GM10266 (cell line): ENCODE data around the gene DYRK4.

ENCODE experiments used
- DNase-seq: peaks from one replicate; pipeline ENCODE4 v3.0.0; 2012; ENCODE audit errors: extremely low spot score
- CTCF ChIP-seq: IDR thresholded peaks from 2 replicates; pipeline ENCODE4 v1.5.1; 2012; ENCODE audit warnings: mild to moderate bottlenecking, low read depth; ENCODE audit not compliant: control insufficient read depth, insufficient read depth; ENCODE audit errors: missing control alignments

The DYRK4 gene

DNA sequence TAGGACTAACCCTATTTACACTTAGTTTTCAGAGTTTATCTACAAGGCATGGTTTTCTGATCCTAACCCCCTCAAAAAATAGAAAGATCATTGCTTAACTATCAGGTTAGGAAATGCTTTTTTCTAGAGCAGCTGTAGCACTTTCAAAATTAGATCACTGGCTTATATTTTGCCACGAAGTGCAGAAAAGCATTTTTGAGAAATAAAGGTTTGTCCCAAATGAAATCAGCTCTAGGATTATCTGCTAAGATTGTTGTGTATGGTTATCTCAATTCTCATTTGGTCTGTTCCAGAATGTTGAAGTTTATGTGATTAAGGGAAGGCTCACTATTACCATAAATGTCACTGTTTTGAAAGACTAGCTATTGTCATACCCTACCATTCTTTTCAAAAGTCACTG is 9.8 kb upstream of the DYRK4 start:
- no peak for DNase-seq
- TF ChIP-seq CTCF, result no peak

- TF ChIP-seq CTCF, result no peak
- no peak for DNase-seq
Observed at GRCh38 chr12:4553943-4554342, 8.1 kb upstream of the DYRK4 start.

- TF ChIP-seq CTCF, result no peak
- no peak for DNase-seq
Observed at GRCh38 chr12:4555804-4556203, 6.2 kb upstream of the DYRK4 start.

GRCh38 chr12:4556735-4557530 is 5.1 kb upstream of the DYRK4 start:
- DNase-seq, result no peak
- TF ChIP-seq CTCF, result no peak

DNA sequence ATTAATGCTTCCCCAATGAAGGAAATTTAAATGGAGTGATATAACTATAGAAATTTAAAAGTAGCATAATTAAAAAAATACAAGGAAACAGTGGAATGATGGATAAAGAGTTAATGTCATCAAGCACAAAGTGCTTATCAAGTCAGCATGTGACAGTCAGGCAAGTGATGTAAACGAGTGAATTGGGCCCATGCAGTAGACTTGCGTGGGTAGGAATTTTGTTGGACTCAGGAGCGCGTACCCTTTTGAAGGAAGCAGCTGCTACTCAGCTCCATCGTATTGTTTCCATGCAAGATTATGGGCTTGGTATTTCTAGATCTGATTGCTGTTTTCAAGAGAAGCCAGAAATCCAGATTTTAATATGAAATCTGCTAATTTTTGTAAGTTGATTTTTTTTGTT is 4.4 kb upstream of the DYRK4 start:
- no peak for DNase-seq
- no peak for TF ChIP-seq CTCF

GRCh38 chr12:4558171-4558570 is 3.8 kb upstream of the DYRK4 start:
- DNase-seq, result no peak
- TF ChIP-seq CTCF, result no peak

- TF ChIP-seq CTCF, result no peak
- no peak for DNase-seq
Observed at GRCh38 chr12:4563336-4563735, 1.3 kb downstream of the DYRK4 start.
